Measurements from ENCODE around the gene C6orf89.

DNA sequence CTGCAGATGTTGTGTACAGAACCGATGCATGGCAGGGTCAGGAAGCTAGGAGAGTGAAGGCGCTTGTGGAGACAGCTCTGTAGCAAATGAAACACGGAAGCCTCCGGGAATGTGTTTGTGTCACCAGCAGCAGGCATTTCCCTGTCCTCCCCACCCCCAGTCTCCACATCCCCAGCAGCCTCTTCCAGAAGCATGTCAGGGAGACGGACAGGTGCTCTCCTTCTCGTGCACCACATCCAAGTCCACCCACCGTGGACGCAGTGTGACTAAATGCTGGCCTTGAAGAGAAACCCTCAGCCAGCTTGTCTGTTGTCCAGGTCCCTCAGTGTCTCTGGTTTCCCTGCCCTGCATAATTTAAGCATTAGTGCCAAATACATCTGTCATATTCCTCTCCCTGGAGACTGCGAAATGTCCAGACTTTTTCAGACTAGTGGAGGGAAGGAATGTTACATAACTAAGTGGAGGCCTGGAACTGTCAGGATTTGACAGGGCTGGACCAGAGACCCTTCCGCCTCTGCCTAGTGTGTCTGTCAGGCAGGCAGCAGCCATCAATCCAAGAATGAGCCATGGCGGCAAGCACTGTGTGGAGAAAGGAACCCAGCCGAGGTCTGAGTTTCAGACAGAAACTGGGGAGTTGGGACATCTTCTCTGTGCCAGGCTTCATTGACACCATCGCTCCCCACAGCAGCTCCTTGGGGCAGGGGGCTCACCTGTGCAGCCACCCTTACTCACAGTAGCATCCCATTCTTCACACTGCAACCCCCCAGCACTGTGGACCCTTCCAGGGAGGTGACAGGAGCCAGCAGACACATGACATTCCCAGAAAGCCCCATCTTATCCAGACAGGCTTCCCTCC lies 42.2 kb downstream of the C6orf89 start:
- TF ChIP-seq, protein P1, sequence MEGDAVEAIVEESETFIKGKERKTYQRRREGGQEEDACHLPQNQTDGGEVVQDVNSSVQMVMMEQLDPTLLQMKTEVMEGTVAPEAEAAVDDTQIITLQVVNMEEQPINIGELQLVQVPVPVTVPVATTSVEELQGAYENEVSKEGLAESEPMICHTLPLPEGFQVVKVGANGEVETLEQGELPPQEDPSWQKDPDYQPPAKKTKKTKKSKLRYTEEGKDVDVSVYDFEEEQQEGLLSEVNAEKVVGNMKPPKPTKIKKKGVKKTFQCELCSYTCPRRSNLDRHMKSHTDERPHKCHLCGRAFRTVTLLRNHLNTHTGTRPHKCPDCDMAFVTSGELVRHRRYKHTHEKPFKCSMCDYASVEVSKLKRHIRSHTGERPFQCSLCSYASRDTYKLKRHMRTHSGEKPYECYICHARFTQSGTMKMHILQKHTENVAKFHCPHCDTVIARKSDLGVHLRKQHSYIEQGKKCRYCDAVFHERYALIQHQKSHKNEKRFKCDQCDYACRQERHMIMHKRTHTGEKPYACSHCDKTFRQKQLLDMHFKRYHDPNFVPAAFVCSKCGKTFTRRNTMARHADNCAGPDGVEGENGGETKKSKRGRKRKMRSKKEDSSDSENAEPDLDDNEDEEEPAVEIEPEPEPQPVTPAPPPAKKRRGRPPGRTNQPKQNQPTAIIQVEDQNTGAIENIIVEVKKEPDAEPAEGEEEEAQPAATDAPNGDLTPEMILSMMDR (IDR thresholded peaks at IDR 0.05; ENCODE audit: control extremely low read depth in 1 of 3, insufficient read depth in 1 of 3, low read depth in 1 of 3, low read length in 3 of 3) = no peak
- TF ChIP-seq YY1 (IDR thresholded peaks at IDR 0.05; ENCODE audit: low read depth, low read length) (no peak), RFX5 (IDR thresholded peaks at IDR 0.05; ENCODE audit: borderline replicate concordance, low read depth, low read length) (no peak), POLR2A (IDR thresholded peaks at IDR 0.05; ENCODE audit: control extremely low read depth in 1 of 2, low read depth in 2 of 2, low read length in 2 of 2) (no peak), TEAD4 (IDR thresholded peaks at IDR 0.05; ENCODE audit: low read depth, low read length) (no peak), JUN (IDR thresholded peaks at IDR 0.05; ENCODE audit: low read depth, low read length) (no peak), SP1 (IDR thresholded peaks at IDR 0.05; ENCODE audit: low read depth, low read length) (no peak), JUND (IDR thresholded peaks at IDR 0.05; ENCODE audit: low read length) (no peak), CREB1 (IDR thresholded peaks at IDR 0.05) (no peak), EP300 (IDR thresholded peaks at IDR 0.05; ENCODE audit: borderline replicate concordance in 1 of 2, low read depth in 2 of 2, low read length in 2 of 2) (no peak), RBBP5 (IDR thresholded peaks at IDR 0.05; ENCODE audit: borderline replicate concordance, low read depth, low read length) (no peak), ASH2L (IDR thresholded peaks at IDR 0.05; ENCODE audit: low read length) (no peak), SIX5 (IDR thresholded peaks at IDR 0.05; ENCODE audit: low read depth, low read length) (no peak), EZH2 (IDR thresholded peaks at IDR 0.05; ENCODE audit: low read depth, low read length, severe bottlenecking) (no peak)
